ENCODE measurements around the gene MN1. TPM values are rescaled to one million over a fixed set of nuclear protein-coding genes. Genes with fewer than 3 reads are reported as not detected.

MN1 gene
- total RNA-seq, 1 donor from 2014 or later: 5.9 TPM

DNA sequence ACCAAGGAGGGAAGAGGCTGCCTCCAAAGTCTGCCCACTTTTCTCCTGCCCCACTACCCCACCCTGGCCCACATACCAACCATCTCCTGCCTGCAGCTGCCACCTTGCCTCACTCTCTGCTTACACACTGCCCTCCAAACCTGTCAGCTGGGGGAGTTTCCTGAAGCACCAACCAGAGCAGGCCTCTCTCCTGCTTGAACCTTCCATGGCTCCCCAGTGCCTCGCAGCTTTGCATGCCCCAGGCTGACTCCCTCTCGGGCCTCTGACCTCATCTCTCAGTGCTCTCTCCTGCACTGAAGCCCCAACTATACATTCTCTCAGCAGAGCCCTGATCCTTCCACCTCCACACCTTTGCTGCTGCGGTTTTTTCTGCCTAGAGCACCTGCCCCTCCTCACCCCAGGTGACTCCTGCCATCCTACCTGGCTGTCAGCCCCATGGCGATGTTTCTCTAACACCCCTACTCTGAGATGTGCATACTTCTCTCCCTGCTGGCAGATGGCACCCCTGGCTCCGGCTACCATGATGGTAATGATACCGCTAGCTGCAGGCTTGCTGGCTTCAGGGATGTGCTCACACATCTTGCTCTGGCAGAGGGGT, 43.5 kb downstream of the MN1 start:
- no peaks in the 10 kb centered on the region for H3K9me3 Mint-ChIP-seq (ENCODE audit: low read depth)
- DNase-seq (ENCODE audit: low spot score, unreplicated experiment): no peak
- no peak overlapping the region for H3K27ac Mint-ChIP-seq
- no peak overlapping the region for H3K4me3 Mint-ChIP-seq (ENCODE audit: low read depth)
- no peaks in the 10 kb centered on the region for H3K36me3 Mint-ChIP-seq (ENCODE audit: insufficient read depth)
- TF ChIP-seq, protein P1, sequence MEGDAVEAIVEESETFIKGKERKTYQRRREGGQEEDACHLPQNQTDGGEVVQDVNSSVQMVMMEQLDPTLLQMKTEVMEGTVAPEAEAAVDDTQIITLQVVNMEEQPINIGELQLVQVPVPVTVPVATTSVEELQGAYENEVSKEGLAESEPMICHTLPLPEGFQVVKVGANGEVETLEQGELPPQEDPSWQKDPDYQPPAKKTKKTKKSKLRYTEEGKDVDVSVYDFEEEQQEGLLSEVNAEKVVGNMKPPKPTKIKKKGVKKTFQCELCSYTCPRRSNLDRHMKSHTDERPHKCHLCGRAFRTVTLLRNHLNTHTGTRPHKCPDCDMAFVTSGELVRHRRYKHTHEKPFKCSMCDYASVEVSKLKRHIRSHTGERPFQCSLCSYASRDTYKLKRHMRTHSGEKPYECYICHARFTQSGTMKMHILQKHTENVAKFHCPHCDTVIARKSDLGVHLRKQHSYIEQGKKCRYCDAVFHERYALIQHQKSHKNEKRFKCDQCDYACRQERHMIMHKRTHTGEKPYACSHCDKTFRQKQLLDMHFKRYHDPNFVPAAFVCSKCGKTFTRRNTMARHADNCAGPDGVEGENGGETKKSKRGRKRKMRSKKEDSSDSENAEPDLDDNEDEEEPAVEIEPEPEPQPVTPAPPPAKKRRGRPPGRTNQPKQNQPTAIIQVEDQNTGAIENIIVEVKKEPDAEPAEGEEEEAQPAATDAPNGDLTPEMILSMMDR (IDR thresholded peaks at IDR 0.05; ENCODE audit: unreplicated experiment): no peak
- H3K27me3 Mint-ChIP-seq: peaks cover 11% of the 10 kb centered on the region
- H3K4me1 Mint-ChIP-seq (ENCODE audit: low read depth): no peaks in the 10 kb centered on the region

GRCh38 chr22:27756212-27756660, 45.3 kb downstream of the MN1 start:
- no peak for DNase-seq (ENCODE audit: low spot score, unreplicated experiment)
- Mint-ChIP-seq H3K4me1 (ENCODE audit: low read depth) (no peaks in the 10 kb centered on the region), H3K9me3 (ENCODE audit: low read depth) (no peaks in the 10 kb centered on the region), H3K4me3 (ENCODE audit: low read depth) (no peak overlapping the region), H3K36me3 (ENCODE audit: insufficient read depth) (no peaks in the 10 kb centered on the region), H3K27me3 (peaks cover 19% of the 10 kb centered on the region), H3K27ac (no peak overlapping the region)
- TF ChIP-seq, protein P1 (IDR thresholded peaks at IDR 0.05; ENCODE audit: unreplicated experiment): no peak

GRCh38 chr22:27755521-27756211, 45.9 kb downstream of the MN1 start:
- Mint-ChIP-seq H3K36me3 (ENCODE audit: insufficient read depth) (no peaks in the 10 kb centered on the region), H3K4me1 (ENCODE audit: low read depth) (no peaks in the 10 kb centered on the region), H3K27me3 (peaks cover 24% of the 10 kb centered on the region), H3K9me3 (ENCODE audit: low read depth) (no peaks in the 10 kb centered on the region), H3K4me3 (ENCODE audit: low read depth) (no peak overlapping the region), H3K27ac (no peak overlapping the region)
- no peak for DNase-seq (ENCODE audit: low spot score, unreplicated experiment)
- TF ChIP-seq, protein P1 (IDR thresholded peaks at IDR 0.05; ENCODE audit: unreplicated experiment): no peak

GRCh38 chr22:27754888-27755480, 46.6 kb downstream of the MN1 start:
- Mint-ChIP-seq H3K4me1 (ENCODE audit: low read depth) (peaks cover 4% of the 10 kb centered on the region), H3K27ac (no peak overlapping the region), H3K9me3 (ENCODE audit: low read depth) (no peaks in the 10 kb centered on the region)

GRCh38 chr22:27754247-27754887, 47.2 kb downstream of the MN1 start:
- peaks cover 7% of the 10 kb centered on the region for H3K4me1 Mint-ChIP-seq (ENCODE audit: low read depth)
- no peak overlapping the region for H3K27ac Mint-ChIP-seq
- H3K27me3 Mint-ChIP-seq: peaks cover 37% of the 10 kb centered on the region
- no peaks in the 10 kb centered on the region for H3K36me3 Mint-ChIP-seq (ENCODE audit: insufficient read depth)
- H3K4me3 Mint-ChIP-seq (ENCODE audit: low read depth): no peak overlapping the region
- no peaks in the 10 kb centered on the region for H3K9me3 Mint-ChIP-seq (ENCODE audit: low read depth)
- no peak for DNase-seq (ENCODE audit: low spot score, unreplicated experiment)
- TF ChIP-seq, protein P1 (IDR thresholded peaks at IDR 0.05; ENCODE audit: unreplicated experiment): no peak

More at GRCh38 chr22:27754888-27755480, 46.6 kb downstream of the MN1 start:
- H3K4me3 Mint-ChIP-seq (ENCODE audit: low read depth): no peak overlapping the region
- TF ChIP-seq, protein P1 (IDR thresholded peaks at IDR 0.05; ENCODE audit: unreplicated experiment): no peak
- no peak for DNase-seq (ENCODE audit: low spot score, unreplicated experiment)
- peaks cover 31% of the 10 kb centered on the region for H3K27me3 Mint-ChIP-seq
- H3K36me3 Mint-ChIP-seq (ENCODE audit: insufficient read depth): no peaks in the 10 kb centered on the region
